ENCODE data around the gene ERP44.
"Not testable (repeated sequence)": the region's sequence is repeated elsewhere in the genome, so short reads cannot be mapped to it uniquely, and the experiment has no call there.

The ERP44 gene

DNA sequence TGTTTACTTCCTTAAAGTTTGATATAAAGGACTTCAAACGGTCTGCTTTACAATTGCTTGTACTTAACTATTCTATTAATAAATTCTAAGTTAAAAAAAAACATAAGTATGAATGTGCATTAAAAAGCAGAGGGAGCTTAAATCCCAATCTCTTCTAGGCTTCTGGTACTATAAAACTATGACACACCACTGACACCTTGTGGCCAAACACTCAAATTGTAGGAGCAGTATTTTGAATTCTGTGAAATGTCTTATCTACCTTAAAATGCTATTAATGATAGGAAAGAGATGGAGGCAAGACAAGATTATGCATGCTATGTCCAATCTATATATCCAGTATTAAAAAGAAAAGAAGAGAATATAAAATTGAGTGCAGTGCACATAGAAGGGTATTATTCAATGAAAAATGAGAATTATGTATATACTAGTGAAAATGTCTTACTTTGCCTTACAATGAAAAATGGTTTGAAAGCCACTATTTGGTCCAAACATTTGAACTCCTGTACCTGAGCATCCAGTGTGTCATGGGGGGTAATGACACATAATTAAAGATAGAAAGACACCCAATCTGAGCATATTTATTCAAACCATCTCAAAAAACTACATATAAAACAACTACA is 87.6 kb downstream of the ERP44 start:
- no peak for DNase-seq (ENCODE audit: low read depth)

- DNase-seq (ENCODE audit: low read depth), result no peak
Measured at GRCh38 chr9:99999797-100000196, 99.0 kb downstream of the ERP44 start.

DNA sequence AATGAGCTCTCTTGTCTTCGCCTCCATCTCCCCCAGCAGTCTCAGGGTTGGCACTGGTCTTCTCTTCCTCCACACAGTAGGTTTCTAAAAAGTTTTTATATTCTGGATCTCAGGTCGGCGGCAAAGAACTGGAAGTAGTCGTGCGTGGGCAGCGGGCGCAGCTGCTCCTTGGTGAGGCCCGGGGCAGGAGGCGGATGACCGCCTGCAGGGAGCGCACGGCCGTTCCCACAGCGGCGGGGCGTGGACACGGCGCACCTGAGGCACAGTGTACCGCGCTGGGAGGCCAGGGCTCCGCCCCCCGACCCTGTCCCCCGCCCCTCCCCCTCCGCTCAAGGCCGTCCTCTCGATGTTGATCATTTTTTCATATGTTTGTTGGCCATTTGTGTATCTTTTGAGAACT is 99.9 kb downstream of the ERP44 start:
- no peak for DNase-seq (ENCODE audit: low read depth)

GRCh38 chr9:99998266-99998665 is 100.5 kb downstream of the ERP44 start:
- DNase-seq (ENCODE audit: low read depth), result no peak

GRCh38 chr9:99990508-99990907 is 108.3 kb downstream of the ERP44 start:
- not testable (repeated sequence) for DNase-seq (ENCODE audit: low read depth)

DNA sequence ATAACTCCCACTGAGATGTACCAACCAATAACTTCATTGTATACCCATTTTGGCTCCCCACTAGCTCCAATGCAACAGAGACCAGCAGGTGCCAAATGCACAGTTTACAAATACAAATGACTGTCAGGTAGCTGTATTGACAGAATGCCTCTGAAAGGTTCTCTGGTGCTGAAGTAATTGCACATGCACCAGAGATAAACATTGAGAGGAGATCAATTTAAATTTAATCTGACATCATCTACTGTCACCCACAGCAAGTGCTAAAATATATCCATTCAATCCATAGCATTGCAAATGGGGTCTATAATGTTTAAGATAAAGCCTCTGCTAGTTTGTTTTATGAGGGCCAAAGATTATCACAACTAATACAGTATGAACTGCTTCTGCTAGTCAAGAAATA is 112.2 kb downstream of the ERP44 start:
- DNase-seq (ENCODE audit: low read depth), result no peak

DNA sequence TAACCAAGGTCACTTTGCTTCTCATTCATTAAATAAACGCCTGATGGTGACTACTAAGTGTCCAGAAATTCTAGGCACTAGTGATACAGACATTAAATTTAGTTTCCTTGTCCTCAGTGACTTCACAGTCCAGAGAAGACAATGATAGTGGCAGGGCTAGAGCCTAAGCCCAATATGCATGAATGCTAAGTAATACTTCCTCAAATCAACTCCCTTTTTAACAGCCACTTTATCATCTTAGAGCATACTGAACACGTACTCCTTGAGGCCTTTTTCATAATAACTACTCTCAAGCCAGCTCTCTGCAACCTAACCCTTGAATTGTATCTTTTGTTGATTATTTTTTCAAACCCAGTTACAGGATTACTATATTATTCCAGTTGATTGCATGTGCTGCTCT is 118.2 kb downstream of the ERP44 start:
- DNase-seq (ENCODE audit: low read depth), result no peak

- no peak for DNase-seq (ENCODE audit: low read depth)
Measured at GRCh38 chr9:99978221-99978620, 120.6 kb downstream of the ERP44 start.

- DNase-seq (ENCODE audit: low read depth), result no peak
Measured at GRCh38 chr9:99977033-99977792, 121.6 kb downstream of the ERP44 start.

DNA sequence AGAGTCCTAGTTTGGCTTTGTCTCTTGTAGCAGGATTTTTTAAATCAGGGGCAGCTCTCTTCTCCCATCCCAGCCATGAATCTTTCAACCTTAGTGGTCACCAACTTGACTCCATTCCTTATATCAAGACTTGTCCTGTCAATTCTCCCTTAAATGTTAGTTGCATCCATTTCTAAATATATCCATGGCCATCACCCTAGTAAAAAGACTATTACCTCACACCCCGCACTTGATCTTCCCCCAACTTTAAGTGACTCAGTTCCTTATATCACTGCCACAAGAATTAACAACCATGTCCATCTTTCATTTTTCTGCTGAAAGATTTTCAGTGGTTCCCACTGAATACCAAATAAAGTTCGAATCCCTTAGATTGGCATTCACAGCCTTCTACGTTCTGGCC is 125.3 kb downstream of the ERP44 start:
- no peak for DNase-seq (ENCODE audit: low read depth)

DNA sequence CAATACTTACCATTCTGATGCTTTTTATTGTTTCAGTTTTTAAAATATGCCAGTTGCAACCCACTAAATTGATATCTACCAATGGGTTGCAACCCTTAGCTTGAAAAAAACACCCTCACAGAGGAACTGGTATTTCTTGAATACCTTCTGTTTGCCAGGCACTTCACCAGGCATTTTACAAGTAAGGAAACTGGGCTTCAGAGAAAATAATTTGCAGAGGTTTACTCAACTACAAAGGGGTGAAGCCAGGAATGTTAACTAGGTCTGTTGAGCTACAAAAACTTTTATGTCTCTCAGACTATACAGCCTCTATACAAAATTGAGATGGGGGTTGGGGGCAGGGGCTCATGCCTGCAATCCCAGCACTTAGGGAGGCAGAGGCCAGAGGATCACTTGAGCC is 127.4 kb downstream of the ERP44 start:
- DNase-seq (ENCODE audit: low read depth), result no peak

GRCh38 chr9:99970481-99970880 is 128.3 kb downstream of the ERP44 start:
- DNase-seq (ENCODE audit: low read depth), result no peak

DNA sequence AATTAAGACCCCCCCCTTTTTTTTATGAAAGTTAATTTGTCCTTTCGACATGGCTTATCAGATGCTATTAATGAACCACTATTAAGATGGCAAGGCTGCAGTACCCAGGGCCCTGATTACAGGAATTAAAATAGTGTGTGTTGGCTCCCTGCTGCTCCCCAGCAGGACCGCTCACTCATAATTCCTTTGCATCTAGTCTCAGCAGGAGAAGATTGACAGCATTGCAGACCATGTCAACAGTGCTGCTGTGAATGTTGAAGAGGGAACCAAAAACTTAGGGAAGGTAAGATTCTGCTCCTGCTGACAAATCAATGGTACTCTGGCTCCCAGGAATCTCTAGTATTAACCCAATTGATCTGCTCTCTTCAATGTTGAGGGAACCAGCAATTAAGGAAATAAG is 131.3 kb downstream of the ERP44 start:
- no peak for DNase-seq (ENCODE audit: low read depth)

GRCh38 chr9:99966716-99967115 is 132.1 kb downstream of the ERP44 start:
- no peak for DNase-seq (ENCODE audit: low read depth)

DNA sequence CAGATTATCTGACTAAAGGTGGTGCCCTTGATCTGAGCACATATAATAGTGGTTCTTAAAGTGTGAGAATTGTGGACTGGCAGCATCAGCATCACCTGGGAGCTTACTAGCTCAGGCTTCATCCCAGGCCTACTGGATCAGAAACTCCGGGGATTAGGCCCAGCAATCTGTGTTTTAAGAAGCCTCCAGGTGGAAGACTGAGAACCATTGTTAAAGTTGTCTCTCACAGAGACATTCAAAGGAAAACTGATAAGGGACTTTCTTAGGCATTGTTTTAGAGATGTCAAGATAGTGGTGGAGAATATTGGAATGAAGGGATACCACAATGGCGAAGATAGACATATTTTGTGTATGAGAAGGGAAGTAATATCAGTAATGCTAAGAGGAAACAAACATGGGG is 132.8 kb downstream of the ERP44 start:
- DNase-seq (ENCODE audit: low read depth), result no peak

- DNase-seq (ENCODE audit: low read depth), result no peak
Measured at GRCh38 chr9:99964336-99964735, 134.5 kb downstream of the ERP44 start.

- no peak for DNase-seq (ENCODE audit: low read depth)
Measured at GRCh38 chr9:99962680-99963261, 136.0 kb downstream of the ERP44 start.

DNA sequence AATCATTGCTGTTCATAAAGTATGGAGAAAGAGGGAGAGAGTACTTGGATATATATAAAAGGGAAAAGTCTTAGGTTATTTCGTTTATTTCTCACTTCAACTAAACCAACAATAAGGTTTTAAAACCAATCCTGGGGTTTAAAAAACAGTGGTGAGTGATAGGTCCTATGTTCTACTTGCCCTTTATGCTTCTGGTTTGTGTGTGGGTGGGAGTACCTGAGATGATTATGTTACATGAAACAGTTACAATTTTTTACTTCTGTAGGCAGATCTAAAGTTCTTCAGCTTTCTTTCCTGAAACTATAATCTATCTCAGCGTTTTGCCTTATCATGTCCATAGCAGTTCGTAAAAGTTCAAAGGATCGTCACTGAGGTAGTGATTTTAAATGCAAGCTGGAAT is 143.2 kb downstream of the ERP44 start:
- DNase-seq (ENCODE audit: low read depth), result no peak

DNA sequence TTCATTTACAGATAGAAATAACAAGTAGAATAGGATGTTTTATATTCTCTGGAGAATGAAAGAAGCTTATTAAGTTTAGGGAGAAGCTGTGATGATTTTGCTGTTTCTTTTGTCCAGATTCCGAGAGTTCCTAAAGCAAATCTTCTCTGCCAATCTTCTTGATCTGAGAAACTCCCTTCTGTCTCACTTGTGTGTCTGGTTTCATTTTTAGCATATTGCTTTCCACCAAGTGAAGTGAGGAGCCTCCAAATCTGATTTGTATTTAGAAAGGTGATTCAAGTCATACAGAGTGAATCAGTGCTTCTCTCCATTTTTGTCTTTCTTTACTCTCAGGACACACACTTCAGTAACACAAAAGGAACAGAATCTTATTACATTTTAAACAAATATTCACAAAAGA is 144.0 kb downstream of the ERP44 start:
- no peak for DNase-seq (ENCODE audit: low read depth)

GRCh38 chr9:99953861-99954507 is 144.8 kb downstream of the ERP44 start:
- no peak for DNase-seq (ENCODE audit: low read depth)

GRCh38 chr9:99948896-99949295 is 149.9 kb downstream of the ERP44 start:
- no peak for DNase-seq (ENCODE audit: low read depth)

DNA sequence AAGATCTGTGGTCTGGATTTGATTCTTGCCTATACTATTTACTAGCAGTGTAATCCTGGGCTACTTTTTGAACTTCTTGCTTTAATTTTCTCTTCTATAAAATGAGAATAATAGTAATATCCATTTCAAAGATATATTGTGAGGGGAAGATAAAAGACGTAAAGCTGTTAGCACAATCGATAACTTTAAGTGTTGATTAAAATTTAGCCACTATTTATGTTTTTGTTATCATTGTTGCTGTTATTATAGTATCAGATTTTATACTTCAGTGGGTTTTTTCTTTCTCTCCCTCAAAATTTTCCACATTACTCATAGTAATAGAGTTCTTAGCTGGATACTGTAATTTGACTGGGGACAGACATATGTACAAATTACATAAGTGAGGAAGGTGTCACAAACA is 150.3 kb downstream of the ERP44 start:
- DNase-seq (ENCODE audit: low read depth), result no peak

DNA sequence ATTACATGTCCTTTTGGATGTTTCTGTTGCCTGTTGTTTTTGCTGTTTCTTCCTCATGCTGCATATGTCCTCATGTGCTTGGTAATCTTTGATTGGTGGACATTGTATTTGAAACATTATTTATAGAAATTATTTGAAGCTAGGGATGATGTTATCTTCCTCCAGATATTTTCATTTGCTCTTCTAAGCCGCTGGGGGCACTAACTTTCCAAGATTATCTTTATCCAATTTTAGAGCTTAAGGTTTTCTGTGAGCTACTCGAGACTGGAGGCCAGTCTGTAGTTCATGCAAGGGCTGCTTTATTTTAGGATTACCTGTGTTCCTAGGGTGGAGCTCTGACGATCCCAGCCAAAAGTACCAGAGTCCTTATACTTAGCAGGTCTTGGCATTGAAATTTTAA is 151.4 kb downstream of the ERP44 start:
- DNase-seq (ENCODE audit: low read depth), result no peak
